Ascending aorta (tissue), 2 donors: ENCODE measurements around the gene OR2B6. TPM values are rescaled to one million over a fixed set of nuclear protein-coding genes. Genes with fewer than 3 reads are reported as not detected.
"Not testable (repeated sequence)": the region's sequence is repeated elsewhere in the genome, so short reads cannot be mapped to it uniquely, and the experiment has no call there.

Source experiments
- DNase-seq, 2 donors: peaks; one replicate each; pipeline ENCODE4 v3.0.0-alpha.2; 2019; ENCODE audit warnings: low spot score in 2 of 2
- H3K27ac ChIP-seq, 2 donors: fragments of 200-600 bp; sonication (generic); one replicate each; pipeline ENCODE4 v1.5.1; 2016 to 2017; ENCODE audit warnings: mild to moderate bottlenecking in 1 of 2
- H3K27me3 ChIP-seq: fragments of 200-600 bp; sonication (generic); one replicate; pipeline ENCODE4 v1.5.1; 2017
- H3K36me3 ChIP-seq, 2 donors: fragments of 200-600 bp; sonication (generic); one replicate each; pipeline ENCODE4 v1.5.1; 2016
- H3K4me1 ChIP-seq, 2 donors: fragments of 200-600 bp; sonication (generic); one replicate each; pipeline ENCODE4 v1.5.1; 2016 to 2017; ENCODE audit warnings: mild to moderate bottlenecking in 1 of 2
- H3K4me3 ChIP-seq, 2 donors: fragments of 200-600 bp; sonication (generic); one replicate each; pipeline ENCODE4 v1.5.1; 2016 to 2017; ENCODE audit warnings: mild to moderate bottlenecking in 1 of 2
- H3K9me3 ChIP-seq, 2 donors: fragments of 200-600 bp; sonication (generic); one replicate each; pipeline ENCODE4 v1.5.1; 2016
- CTCF ChIP-seq, 3 experiments: fragments of 200-600 bp in 2 of 3; fragments of 450-650 bp in 1 of 3; sonication (generic) in 2 of 3; IDR thresholded peaks; one replicate each; pipeline ENCODE4 v1.5.1; 2016 to 2019; ENCODE audit warnings: antibody characterized with exemption in 3 of 3, mild to moderate bottlenecking in 1 of 3, moderate library complexity in 1 of 3
- intact Hi-C: fragments of 100-400 bp; cut with DNase I; formaldehyde crosslinking; loops from one replicate; pipeline ENCODE4 v1.15.1; 2023
- total RNA-seq: library from RNA; depleted of rRNA; stranded (reverse); fragments of >200 nt; gene quantifications from one replicate; pipeline ENCODE4 v1.1.0, GENCODE V29; 2016

OR2B6 gene
- not detected for total RNA-seq

DNA sequence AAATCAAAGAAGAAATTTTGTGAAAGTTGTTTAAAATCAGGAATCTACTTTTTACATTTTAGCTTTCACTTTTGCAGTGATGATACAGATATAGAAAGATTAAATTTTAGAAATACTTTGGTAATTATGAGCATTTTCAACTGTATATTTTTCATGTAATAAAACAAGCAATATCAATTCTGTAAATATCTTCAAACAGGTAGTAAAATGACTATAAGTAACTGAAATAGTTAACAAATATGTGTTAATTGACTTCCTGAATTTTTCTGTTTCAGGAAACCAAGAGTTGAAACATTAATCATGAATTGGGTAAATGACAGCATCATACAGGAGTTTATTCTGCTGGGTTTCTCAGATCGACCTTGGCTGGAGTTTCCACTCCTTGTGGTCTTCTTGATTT is at the start of gene OR2B6:
TSS of gene OR2B6 (plus strand) at position 301 of the 400 bp plus-strand sequence. CDS start at position 301, 0 bp downstream.
- DNase-seq, result no peak
- no peak within 1 kb of the TSS for H3K27ac ChIP-seq
- H3K27me3 ChIP-seq, result no peaks in the 10 kb centered on the region
- H3K9me3 ChIP-seq, result no peaks in the 10 kb centered on the region
- no peaks in the 10 kb centered on the region for H3K4me1 ChIP-seq
- no peak for TF ChIP-seq CTCF (IDR thresholded peaks at IDR 0.05)
- intact Hi-C loops, result no loop called here
- H3K36me3 ChIP-seq, result no peaks in the 10 kb centered on the region
- H3K4me3 ChIP-seq, result no peak within 1 kb of the TSS

GRCh38 chr6:27908017-27908416 is 49.0 kb upstream of the OR2B6 start:
- H3K9me3 ChIP-seq, result no peaks in the 10 kb centered on the region
- H3K36me3 ChIP-seq, result no peaks in the 10 kb centered on the region
- DNase-seq, result no peak
- intact Hi-C loops, result loop anchor here (10.0 kb wide), 3 partner anchors 177 to 1107 kb away; partner anchors contain the start of genes ZNF165 and ZSCAN9
- H3K4me3 ChIP-seq, result no peak overlapping the region
- no peaks in the 10 kb centered on the region for H3K27me3 ChIP-seq
- H3K4me1 ChIP-seq, result peaks cover 0 to 3% of the 10 kb centered on the region in 2 donors
- no peak for TF ChIP-seq CTCF (IDR thresholded peaks at IDR 0.05)
- H3K27ac ChIP-seq, result no peak overlapping the region

DNA sequence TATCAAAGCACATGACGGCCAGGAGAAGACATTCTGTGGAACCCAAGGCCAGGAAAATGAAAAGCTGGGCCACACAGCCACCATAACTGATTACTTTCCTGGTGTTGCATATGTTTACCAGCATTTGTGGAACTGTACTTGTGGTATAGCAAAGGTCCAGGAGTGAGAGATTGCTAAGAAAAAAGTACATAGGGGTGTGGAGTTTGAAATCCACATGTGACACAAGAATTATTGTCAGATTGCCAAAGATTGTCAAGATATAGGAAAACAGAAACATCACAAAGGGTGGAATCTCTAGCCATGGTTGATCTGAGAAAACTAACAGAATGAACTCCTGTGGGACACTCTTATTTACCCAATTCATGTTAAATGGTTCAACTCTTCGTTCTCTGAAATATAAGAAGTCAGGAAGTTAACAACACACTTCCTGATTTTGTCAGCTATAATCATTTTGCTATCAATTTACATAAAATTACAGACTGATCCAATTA is 45.0 kb upstream of the OR2B6 start, which contains the start of gene OR2B2:
TSS of gene OR2B2 (minus strand) at position 441 of the 491 bp plus-strand sequence. CDS start at position 364, 77 bp downstream.
- Histone ChIP-seq H3K4me1 (no peaks in the 10 kb centered on the region), H3K27ac (no peak within 1 kb of the TSS), H3K4me3 (no peak within 1 kb of the TSS), H3K36me3 (no peaks in the 10 kb centered on the region), H3K27me3 (no peaks in the 10 kb centered on the region), H3K9me3 (no peaks in the 10 kb centered on the region)
- TF ChIP-seq CTCF (IDR thresholded peaks at IDR 0.05), result no peak
- no peak for DNase-seq
- intact Hi-C loops, result no loop called here

GRCh38 chr6:27922949-27923348 is 34.1 kb upstream of the OR2B6 start:
- H3K4me3 ChIP-seq, result no peak overlapping the region
- no peaks in the 10 kb centered on the region for H3K4me1 ChIP-seq
- DNase-seq, result no peak
- intact Hi-C loops, result no loop called here
- no peaks in the 10 kb centered on the region for H3K27me3 ChIP-seq
- H3K27ac ChIP-seq, result no peak overlapping the region
- no peaks in the 10 kb centered on the region for H3K9me3 ChIP-seq
- TF ChIP-seq CTCF (IDR thresholded peaks at IDR 0.05), result no peak
- H3K36me3 ChIP-seq, result no peaks in the 10 kb centered on the region

GRCh38 chr6:27924179-27924578 is 32.9 kb upstream of the OR2B6 start:
- Histone ChIP-seq H3K9me3 (no peaks in the 10 kb centered on the region), H3K36me3 (no peaks in the 10 kb centered on the region), H3K4me3 (no peak overlapping the region), H3K27ac (no peak overlapping the region), H3K27me3 (no peaks in the 10 kb centered on the region), H3K4me1 (no peaks in the 10 kb centered on the region)
- DNase-seq, result no peak
- TF ChIP-seq CTCF (IDR thresholded peaks at IDR 0.05), result no peak
- intact Hi-C loops, result no loop called here

- DNase-seq, H3K4me3 ChIP-seq, H3K27ac ChIP-seq, H3K27me3 ChIP-seq, H3K9me3 ChIP-seq, H3K36me3 ChIP-seq, H3K4me1 ChIP-seq, intact Hi-C loops: not testable (repeated sequence)
Measured at GRCh38 chr6:27928041-27928440, 29.0 kb upstream of the OR2B6 start.

DNA sequence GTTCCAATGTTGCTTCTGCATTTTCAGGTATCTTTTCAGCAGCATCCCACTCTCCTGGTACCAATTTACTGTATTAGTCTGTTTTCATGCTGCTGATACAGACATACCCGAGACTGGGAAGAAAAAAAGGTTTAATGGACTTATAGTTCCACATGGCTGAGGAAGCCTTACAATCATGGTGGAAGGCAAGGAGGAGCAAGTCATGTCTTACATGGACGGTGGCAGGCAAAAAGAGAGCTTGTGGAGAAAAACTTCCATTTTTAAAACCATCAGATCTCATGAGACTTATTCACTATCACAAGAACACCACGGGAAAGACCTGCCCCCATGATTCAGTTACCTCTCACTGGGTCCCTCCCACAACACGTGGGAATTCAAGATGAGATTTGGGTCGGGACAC is 27.1 kb upstream of the OR2B6 start:
- H3K4me3 ChIP-seq, H3K9me3 ChIP-seq, H3K36me3 ChIP-seq, H3K27me3 ChIP-seq, H3K27ac ChIP-seq, intact Hi-C loops, DNase-seq, H3K4me1 ChIP-seq: not testable (repeated sequence)
